Thyroid gland (tissue), 4 donors: ENCODE results near the gene CCDC85B.

Experiments used
- CTCF ChIP-seq, 6 experiments: fragments of 200-600 bp in 3 of 6; fragments of 450-650 bp in 3 of 6; sonication (generic) in 3 of 6; IDR thresholded peaks; one replicate each; pipeline ENCODE4 v1.5.1; 2016 to 2019; ENCODE audit warnings: antibody characterized with exemption in 6 of 6, mild to moderate bottlenecking in 2 of 6, inconsistent platforms in 1 of 6, moderate library complexity in 1 of 6
- POLR2A ChIP-seq, 2 donors: fragments of 450-650 bp; IDR thresholded peaks; one replicate each; pipeline ENCODE4 v1.6.1; 2017; ENCODE audit warnings: antibody characterized with exemption in 2 of 2, mild to moderate bottlenecking in 2 of 2, moderate library complexity in 1 of 2

DNA sequence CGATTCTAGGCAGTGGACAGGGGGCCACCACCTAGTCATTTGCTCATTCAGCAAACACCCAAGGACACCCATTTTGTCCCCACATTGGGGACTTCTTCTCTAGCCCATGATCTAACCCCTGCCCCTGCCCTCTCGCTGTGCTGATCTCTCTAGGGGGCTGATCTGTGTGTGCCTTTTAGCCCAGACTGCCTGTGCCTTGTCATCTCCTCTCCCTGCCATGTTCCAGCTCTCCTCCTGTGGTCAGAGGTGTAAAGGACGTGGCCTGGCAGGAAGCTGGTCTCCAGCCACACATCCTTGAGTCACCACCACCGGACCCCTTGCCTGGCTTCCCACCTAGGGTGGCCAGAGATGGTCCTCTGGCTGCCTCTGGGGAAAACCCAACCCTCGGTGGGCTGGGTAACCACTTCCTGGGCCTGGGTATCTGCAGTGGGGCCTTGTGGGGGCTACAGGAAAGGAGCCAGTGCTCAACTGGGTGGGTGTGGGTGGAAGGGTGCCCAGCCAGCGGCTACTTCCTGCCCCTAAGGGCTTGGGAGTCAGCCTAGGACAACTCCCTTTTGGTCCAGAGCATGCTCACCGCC, 9.5 kb upstream of the CCDC85B start:
- TF ChIP-seq POLR2A (IDR thresholded peaks at IDR 0.05) (no peak), CTCF (IDR thresholded peaks at IDR 0.05) (no peak)
